Measurements from ENCODE around the gene PRKAG2.

GRCh38 chr7:151686826-151687225, 190.1 kb downstream of the PRKAG2 start:
- TF ChIP-seq CTCF (IDR thresholded peaks at IDR 0.05) (no peak), POLR2A (IDR thresholded peaks at IDR 0.05) (no peak), POLR2AphosphoS5 (IDR thresholded peaks at IDR 0.05) (no peak)

Measured in breast epithelium (tissue), 3 donors.